ENCODE measurements around the gene CPN1.
"Not testable (repeated sequence)": the region's sequence is repeated elsewhere in the genome, so short reads cannot be mapped to it uniquely, and the experiment has no call there.

Gene CPN1

DNA sequence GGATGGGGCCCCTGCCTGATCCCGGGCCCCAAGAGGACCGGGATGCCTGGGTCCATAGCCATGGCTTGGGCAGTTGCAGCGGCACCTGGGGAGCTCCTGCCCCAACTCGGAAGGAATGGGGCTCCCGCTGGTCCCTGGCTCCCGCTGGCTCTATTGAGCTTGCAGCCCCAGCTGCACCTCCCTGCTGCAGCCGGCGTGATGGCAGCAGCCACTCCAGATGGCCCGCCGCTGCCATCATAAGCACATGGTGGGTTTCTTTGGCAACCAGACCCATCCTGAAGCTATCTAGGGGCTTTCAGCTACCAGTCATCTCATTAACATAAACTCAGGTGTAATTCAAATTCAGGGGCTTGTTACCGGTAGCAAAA, 60.8 kb downstream of the CPN1 start:
- no peak for DNase-seq

DNA sequence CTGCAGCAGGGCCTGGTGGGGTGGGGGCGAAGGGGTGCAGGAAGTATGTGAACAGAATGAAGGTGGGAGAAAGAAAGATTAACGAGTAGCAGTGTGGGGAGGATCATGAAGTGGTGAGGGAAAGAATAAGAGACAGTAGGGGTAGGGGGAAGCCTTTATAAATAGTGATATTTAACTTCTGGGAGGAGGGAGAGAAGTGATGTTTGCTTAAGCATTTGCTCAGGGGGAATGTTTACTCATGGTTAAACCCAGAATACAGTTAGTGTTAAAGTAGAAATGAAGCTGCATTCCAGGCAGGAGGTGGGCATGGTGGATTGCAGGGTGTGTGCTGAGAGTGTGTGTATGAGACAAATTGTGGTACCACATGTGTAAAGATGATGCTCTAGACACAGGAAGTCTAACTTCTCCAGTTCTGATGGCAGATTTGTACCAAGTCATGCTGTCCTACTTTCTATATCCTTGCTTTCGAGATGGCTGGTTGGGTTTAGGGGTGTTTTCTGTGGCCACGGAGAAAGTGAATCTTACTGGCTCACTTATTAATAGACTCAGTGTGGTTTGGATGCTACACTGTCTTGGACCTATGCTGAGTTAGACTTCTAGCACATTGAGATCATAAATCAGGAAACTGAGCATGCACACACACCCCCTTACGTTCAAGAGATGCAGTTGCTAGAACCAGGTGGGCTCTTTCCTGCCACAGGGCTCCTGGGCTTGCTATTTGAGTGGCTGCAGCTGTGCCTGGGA, 61.4 kb downstream of the CPN1 start:
- no peak for DNase-seq

- DNase-seq: no peak
Observed at GRCh38 chr10:100019787-100020141, 61.9 kb downstream of the CPN1 start.

DNA sequence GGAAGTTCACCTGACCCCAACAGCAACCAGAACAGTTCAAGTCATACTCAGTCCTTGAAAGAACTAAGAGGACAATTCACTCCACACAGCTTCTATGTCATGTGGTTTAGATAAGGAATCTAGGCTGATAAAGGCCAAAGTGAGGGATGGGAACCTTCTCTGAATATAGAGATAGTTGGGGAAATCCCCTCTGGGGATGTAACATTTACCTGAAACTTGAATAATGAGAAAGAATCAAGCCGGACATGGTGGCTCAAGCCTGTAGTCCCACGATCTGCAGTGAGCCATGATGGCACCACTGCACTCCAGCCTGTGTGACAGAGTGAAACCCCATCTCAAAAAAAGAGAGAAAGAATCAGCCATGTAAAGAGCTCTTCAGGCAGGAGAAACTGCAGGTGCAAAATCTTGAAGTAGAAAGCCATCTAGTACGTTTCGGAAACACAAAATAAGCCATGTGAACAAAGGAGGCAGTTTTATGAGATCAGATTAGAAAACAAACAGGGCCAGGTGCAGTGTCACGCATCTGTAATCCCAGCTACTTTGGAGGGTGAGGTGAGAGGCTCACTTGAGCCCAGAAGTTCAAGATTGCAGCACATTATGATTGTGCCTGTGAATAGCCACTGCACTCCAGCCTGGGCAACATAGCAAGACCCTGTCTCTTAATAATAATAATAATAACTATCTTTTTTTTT, 67.5 kb downstream of the CPN1 start:
- DNase-seq: no peak

DNA sequence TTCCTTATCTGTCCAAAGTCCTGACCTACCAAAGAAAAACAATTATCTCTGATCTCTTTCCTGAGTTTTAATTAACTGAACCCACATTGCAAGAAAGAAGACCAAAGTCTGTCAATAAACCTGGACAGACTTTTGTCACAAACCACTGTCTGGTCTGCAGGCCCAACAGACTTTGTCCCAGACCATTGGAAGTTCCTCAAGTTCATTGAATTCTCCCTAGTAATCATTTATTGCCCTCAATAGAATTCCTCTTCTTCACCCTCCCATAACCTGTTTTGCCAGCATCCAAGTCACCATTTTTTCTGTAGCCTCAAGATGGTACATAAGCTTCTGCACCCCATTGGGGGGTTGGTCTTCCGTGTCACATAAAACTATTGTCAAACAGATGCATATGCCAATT, 68.0 kb downstream of the CPN1 start:
- no peak for DNase-seq

DNA sequence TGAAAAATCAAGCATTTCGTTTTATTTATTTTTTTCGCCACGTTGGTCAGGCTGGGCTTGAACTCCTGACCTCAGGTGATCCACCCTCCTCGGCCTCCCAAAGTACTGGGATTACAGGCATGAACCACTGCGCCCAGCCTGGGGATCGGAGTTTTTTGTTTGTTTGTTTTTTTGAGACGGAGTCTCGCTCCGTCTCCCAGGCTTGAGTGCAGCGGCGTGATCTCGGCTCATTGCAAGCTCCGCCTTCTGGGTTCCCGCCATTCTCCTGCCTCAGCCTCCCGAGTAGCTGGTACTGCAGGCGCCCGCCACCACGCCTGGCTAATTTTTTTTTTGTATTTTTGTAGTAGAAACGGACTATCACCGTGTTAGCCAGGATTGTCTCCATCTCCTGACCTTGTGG, 69.8 kb downstream of the CPN1 start:
- DNase-seq: not testable (repeated sequence)

DNA sequence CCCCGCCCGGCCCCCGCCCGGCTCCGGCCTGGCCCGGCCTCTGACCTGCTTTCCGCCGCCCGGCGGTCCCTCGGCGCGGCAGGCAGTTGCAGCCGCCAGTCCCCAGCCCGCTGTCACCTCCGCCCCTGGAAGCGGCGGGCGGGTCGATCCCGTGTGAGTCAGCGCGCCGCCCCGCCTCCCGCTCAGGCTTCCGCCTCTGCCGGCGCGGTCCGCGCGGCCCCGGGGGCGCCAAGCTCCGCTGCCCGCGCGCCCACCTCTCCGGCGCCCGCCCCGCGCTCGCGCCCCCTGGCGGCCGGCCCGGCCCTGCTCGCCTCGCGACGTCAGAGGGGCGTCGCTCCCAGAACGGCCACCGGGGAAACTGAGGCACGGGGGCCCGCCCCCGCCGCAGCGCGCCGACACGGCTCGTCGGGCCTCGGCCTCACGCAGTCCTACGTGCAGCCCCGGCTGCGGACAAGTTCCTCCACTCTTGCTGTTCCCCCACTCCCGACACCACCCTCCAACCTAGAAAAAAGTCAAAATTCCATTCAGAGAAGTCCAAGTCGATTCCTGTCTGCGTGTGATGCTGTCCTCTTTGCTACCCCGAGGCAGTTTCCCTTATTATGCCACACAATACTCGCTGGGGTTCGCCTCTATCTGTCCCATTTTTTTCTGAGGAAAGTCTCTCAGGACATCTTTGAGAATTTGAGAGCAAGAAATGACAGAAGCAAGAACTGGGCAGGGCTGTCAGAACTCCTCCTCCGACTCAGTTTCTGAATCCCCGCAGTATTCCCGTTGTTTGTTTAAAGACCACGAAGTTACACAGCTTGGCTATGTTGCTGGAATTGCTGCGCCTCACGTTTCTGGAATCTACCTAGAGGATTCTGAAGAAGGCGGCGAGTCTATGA, 71.6 kb downstream of the CPN1 start, which contains the start of gene DNMBP:
Gene DNMBP (minus strand): TSS at position 155 of the 884 bp plus-strand sequence. CDS start 37,823 bp downstream, outside the sequence.
- peak; percentile 73 for DNase-seq

DNA sequence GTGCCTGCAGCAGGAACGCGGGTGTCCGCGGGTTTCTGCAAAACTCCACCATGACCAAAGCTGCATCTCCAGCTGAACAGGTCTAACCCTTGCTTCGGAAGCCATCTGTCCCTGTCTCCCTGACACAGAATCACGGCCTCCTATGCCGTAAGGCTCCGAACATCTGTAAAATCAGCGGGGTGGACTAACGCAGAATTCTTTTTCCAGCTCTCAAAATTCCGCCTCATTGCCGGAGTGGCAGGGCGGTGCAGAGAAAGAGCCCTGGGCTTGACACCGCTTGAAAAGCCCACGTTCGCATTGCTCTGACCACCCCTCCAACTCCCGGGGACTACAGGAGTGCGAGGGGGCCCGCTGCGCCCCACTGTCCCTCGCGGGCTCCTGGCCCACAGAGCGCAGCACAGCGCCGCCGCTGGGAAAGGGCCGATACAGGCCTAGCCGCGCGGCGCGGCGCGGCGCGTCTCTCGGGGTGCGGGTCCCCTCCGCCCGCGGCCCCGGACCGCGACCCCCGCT, 72.3 kb downstream of the CPN1 start:
- peak; percentile 46 for DNase-seq

GRCh38 chr10:100008708-100009282, 72.9 kb downstream of the CPN1 start:
- DNase-seq: no peak

DNA sequence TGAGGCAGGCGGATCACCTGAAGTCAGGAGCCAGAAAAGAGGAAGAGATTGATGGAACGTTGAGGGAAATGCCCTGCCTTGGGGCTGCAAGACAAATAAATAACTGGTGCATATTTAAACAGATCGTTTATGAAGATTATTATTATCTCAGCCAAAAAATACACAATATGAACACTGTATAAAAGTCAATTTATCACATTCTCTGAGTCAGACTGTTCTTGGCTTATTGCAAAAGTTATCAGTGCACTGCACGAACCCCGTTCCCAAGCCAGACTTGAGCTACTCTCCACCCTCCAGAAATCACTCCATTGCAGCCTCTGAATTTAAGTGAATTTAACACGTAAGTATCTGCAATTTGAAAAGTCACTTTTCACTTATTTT, 73.5 kb downstream of the CPN1 start:
- no peak for DNase-seq

DNA sequence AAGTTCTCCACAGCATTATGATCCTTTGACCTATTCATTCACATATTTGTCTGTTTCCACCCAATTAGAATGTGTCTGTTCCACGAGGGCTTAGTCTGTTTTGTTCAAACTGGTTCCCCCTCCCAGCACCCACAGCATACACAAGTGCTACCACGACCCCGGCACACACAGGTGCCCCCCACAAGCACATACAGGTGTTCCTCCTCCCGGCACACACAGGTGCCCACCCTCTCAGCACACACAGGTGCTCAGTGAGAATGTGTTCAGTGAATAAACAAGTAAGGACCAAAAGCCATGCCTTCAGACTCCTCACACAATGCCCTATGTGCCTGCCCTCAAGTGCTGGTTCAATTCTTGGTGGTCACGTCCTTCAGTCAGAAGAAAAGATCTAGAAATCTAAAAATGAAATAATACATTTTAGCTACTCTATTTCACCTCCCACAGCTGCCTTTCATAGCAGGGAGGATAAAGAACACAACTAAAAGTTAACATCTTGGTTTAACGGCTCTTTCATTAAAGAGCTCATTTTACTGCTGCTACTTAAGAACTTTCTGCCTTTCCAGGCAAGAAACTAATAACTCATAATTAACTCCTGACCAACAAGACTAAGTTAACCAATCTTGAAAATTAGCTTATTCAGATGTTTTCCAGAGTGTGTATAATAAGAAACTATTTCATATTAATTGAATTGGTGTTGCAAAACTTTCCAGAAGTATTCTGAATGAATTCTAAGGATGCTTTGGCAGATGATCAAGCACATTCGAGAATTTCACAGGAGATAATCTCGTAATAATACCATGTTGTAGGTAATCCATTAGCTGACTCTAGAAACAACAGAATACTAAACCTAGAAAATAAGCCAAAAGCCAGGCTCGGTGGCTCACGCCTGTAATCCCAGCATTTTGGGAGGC, 74.2 kb downstream of the CPN1 start:
- no peak for DNase-seq

DNA sequence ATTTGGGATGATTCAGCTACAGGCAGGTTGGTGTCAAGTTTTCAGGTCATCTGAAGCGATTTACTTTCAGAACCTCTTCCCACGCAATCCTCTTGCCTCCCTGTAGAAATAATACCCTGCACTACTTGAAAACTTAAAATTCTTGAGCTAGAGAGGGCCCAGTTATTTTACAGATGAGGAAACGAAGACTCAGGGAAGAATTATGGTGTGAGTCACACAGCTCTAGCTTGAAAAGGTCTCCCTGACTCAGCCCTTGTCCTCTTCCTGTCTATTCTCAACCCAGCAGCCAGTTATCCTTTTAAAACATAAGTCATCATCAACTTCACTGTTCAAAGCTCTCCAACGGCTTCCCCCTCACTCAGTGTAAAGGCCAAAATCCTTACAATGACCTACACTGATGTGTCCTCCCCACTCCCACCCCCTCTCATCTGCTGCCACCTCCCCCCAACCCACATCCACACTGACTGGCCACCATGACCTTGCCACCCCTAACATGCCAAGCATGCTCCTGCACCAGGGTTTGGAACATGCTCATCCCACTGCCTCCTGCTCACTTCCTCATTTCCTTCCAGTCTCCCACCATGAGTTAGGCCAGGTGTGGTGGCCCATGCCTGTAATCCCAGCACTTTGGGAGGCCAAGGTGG, 75.3 kb downstream of the CPN1 start:
- no peak for DNase-seq

DNA sequence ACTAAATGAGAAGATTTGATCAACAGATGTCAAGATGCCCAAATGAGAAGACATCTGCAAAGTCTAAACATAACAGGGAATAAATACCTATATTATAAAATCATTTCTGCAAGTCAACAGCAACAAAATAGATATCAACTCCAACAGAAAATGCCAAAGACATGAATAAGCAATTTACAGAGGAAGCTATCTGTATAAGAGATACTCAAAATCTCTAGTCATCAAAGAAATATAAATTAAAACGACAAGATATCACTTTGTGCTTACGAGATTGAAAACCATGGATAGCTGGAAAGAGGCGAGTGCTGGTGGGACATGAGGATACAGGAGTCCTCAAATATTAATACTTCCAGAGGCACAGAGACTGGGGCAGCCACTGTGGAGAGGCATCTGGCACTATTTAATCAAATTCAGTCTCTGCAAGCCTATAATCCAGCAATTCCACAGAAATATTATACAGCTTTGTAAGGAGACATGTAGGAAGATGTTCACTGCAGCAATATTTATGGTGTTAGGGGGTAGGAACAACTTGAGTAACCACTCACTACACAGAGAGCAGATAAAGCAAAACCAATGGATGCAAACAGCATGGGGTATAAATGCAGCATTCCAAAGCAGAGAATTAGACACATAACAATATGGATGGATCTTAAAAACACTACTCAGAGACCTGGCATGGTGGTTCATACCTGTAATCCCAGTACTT, 76.7 kb downstream of the CPN1 start:
- DNase-seq: no peak

DNA sequence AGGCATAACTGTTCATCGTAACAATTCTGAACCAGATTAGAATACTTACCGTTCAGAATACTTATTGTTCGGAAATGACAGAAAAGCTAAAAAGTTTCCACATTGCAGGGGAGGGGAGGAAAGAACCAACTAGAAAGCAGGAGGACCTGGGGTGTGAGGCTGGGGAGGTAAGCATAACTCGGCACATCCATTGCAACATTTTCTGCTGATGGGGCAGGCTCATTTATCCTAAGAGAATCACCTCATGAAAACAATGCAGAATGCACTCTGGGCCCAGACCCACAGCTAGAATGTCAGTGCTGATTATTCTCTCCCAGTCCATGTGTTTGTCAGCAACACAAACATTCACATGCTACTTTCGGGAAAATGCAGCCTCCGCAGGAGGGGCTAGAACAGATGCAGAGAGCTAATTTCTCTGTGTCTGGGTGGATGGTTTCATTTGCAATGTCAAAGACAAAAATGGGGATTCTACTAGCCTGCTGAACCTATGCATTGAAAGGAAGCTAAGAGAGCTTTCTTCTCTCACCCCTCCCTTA, 81.5 kb downstream of the CPN1 start:
- no peak for DNase-seq

- no peak for DNase-seq
Observed at GRCh38 chr10:99999319-100000108, 82.2 kb downstream of the CPN1 start.

DNA sequence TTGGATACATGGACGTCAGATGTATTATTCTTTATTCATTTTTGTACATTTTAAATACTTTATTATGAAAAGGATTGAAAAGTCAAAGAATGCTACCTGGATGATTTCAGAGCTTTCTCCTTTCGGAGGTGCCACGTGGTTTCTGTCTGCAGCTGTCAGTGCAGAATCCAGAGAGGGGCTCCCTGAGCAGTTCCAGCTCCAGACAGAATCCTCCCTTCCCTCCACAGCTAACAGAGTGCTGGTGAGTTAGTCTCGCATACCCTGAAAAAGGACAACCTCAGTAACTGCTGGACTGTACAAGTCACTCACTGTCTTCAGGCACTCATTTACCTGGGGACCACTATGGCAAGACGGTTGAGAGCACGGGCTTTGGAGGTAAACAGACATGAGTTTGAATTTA, 82.8 kb downstream of the CPN1 start:
- DNase-seq: no peak

- no peak for DNase-seq
Observed at GRCh38 chr10:99996671-99997648, 84.7 kb downstream of the CPN1 start.

DNA sequence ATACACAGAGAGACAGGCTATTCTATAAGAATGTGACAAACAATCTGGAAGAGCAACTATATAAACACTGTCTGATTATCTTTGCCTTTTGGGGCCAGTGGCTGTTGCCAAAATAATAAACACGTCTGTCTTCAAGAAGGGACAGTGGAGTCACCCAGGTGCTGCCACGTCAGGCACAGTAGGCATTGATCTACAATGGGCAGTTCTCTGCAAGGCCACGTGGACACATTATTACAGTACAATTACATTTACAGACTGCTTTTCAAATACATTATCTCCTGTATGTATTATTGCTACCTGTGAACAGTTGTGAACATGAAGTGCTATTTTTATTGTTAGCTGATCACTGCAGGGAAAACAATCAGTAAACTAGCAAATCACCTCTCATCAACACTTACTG, 86.0 kb downstream of the CPN1 start:
- no peak for DNase-seq
